GM12873 (cell line): Measurements from ENCODE around the gene COL5A1.

Experiments used
- TF ChIP-seq, protein P1 (sequence below): IDR thresholded peaks from 2 replicates; pipeline ENCODE4 v1.5.1; 2012; ENCODE audit warnings: low read depth, mild to moderate bottlenecking, moderate library complexity, low read length, control low read depth; ENCODE audit not compliant: insufficient read depth; ENCODE audit errors: missing control alignments

COL5A1 gene

DNA sequence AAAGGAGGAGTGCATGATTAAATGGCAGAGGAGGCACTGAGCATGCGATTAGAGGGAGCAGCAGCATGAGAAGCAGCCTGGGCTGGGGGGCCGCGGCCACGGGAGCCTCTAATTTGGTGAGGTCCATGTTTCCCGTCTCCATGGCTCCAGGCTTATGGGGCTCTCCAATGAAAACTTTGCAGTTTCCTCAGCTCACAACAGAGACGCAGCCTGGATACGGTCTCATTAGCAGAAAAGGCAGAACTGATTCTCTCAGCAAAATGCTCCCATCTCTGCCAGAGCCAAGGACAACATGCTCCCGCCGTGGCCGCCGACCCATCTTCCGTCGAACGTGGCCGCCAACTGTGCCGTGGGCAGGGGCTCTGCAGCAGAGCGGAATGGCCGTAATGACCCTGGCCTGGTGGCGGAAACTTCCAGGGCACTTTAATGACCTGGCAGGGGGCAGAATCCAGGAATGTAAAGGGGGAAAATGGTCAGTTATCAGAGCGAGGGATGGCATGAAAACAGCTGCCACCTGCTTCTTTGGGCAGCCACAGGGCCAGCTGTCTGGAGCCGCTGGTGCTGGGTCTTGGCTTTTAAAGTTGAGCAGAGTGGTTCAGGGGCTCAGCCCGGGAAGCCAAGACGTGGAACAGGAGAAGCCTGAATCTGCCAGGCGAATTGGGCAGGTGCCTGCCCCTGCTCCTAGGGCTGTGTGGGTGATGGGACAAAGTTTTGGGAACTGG lies 76.5 kb downstream of the COL5A1 start:
- TF ChIP-seq, protein P1, sequence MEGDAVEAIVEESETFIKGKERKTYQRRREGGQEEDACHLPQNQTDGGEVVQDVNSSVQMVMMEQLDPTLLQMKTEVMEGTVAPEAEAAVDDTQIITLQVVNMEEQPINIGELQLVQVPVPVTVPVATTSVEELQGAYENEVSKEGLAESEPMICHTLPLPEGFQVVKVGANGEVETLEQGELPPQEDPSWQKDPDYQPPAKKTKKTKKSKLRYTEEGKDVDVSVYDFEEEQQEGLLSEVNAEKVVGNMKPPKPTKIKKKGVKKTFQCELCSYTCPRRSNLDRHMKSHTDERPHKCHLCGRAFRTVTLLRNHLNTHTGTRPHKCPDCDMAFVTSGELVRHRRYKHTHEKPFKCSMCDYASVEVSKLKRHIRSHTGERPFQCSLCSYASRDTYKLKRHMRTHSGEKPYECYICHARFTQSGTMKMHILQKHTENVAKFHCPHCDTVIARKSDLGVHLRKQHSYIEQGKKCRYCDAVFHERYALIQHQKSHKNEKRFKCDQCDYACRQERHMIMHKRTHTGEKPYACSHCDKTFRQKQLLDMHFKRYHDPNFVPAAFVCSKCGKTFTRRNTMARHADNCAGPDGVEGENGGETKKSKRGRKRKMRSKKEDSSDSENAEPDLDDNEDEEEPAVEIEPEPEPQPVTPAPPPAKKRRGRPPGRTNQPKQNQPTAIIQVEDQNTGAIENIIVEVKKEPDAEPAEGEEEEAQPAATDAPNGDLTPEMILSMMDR, result no peak

DNA sequence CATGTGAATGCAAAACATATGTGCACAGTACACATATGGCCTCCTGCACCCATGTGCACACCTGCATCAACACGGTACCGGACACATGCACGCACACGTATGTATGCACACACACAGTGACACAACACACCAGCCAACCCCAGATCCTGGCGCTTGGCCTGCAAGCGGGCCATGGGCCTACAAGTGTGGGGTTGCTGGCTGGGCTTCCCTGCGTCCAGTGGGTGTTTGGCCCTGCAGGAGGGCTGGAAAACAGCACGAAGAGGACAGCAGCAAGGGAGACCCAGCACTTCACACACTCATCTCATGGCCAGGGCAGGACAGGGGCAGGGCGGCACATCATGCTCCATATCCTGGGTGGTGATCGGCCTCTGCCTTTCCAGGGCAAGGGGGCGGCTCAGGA lies 77.7 kb downstream of the COL5A1 start:
- TF ChIP-seq, protein P1, result no peak

GRCh38 chr9:134720136-134720753 lies 78.6 kb downstream of the COL5A1 start:
- TF ChIP-seq, protein P1, result no peak

DNA sequence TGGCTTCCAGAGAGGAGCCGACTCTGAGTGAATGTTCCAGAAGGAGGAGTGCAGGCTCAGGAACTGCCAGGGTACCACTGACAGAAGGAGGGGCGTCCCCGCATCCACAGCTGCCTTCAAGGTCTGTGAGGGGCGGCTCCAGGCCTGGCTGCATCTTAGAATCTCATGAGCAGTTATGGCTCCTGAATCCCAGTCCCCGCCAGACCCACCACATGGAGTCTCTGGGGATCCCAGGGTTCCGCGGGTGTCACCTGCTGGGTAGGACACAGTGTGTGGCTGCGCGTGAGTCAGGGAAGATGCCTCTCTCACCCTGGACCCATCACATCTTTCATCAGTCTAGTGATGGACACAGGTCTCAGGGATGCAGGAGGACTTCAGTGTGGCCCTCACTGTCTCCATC lies 79.2 kb downstream of the COL5A1 start:
- TF ChIP-seq, protein P1, result no peak

DNA sequence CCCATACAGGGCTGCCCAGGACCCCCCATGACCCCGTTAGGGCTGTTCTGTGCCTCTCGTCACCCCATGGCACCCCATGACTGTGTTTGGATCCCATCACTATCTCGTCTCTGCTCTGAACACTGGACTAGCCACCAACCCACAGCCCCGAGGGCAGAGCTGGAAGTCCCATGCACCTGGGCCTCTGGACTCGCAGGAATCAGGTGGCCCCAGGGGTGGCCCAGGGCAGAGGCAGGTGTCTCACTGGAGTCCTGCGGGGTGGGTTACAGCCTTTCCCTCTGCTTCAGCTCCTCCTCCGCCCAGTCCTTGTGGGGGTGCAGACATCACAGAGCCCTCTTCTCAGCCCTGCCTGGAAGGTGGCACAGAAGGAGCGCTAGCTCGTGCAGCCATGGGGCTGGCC lies 79.7 kb downstream of the COL5A1 start:
- TF ChIP-seq, protein P1, result no peak

- TF ChIP-seq, protein P1, result no peak
Observed at GRCh38 chr9:134722120-134722701, 80.6 kb downstream of the COL5A1 start.

DNA sequence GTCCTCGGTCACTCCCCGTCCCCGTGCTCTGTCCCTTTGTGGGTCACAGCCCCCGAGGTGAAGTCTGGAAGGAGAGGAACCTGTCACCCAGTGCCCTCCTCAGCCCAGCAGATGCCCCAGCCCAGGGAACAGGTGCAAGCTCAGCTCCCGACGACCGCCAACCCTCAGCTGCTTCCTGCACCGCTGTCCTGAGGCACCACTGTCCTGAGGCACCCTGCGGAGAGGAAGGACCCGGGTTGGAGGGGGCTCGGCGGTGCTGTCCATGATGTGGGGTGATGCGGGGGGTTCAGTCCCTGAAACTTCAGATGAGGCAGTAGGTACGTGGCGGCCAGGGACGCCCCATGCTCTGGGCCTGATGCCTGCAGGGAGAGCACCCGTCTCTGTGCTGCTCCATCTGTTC lies 81.4 kb downstream of the COL5A1 start:
- TF ChIP-seq, protein P1, result no peak
